OCI-LY3 (cell line): ENCODE data around the gene GPBAR1.

Experiments
- H2AFZ ChIP-seq: fragments of 200-600, 300-600 bp; shearing (Covaris generic); 2 replicates; pipeline ENCODE4 v1.6.0; 2014; ENCODE audit warnings: antibody characterized with exemption, low read depth, low read length
- H3K27ac ChIP-seq: fragments of 200-600, 300-600 bp; sonication (generic); 2 replicates; pipeline ENCODE4 v1.5.1; 2014; ENCODE audit warnings: mild to moderate bottlenecking, low read length, moderate library complexity, mixed read lengths
- H3K27me3 ChIP-seq: fragments of 200-600, 300-600 bp; sonication (generic); 2 replicates; pipeline ENCODE4 v1.6.1; 2014; ENCODE audit warnings: low read depth, low read length, mixed read lengths
- H3K36me3 ChIP-seq: fragments of 200-600, 300-600 bp; sonication (generic); replicated peaks from 2 replicates; pipeline ENCODE3; 2014; ENCODE audit warnings: low read depth, low read length, mixed read lengths
- H3K4me1 ChIP-seq: fragments of 300-600, 200-600 bp; sonication (generic); 2 replicates; pipeline ENCODE4 v1.6.1; 2014; ENCODE audit warnings: low read length, mixed read lengths
- H3K4me2 ChIP-seq: fragments of 200-600, 300-600 bp; sonication (generic); 2 replicates; pipeline ENCODE4 v1.6.1; 2014; ENCODE audit warnings: low read length, mixed read lengths
- H3K4me3 ChIP-seq: fragments of 300-600, 200-600 bp; sonication (generic); 2 replicates; pipeline ENCODE4 v1.5.1; 2014; ENCODE audit warnings: antibody characterized with exemption, mild to moderate bottlenecking, low read length, moderate library complexity
- H3K79me2 ChIP-seq: fragments of 300-600, 200-600 bp; shearing (Covaris generic); 2 replicates; pipeline ENCODE4 v1.6.1; 2014; ENCODE audit warnings: mild to moderate bottlenecking, low read length, mixed read lengths
- H3K9ac ChIP-seq: fragments of 300-600, 200-600 bp; shearing (Covaris generic); 2 replicates; pipeline ENCODE4 v1.6.0; 2014; ENCODE audit warnings: mild to moderate bottlenecking, low read length, moderate library complexity
- H3K9me3 ChIP-seq: fragments of 200-600, 300-600 bp; shearing (Covaris generic); 2 replicates; pipeline ENCODE4 v1.6.1; 2014; ENCODE audit warnings: low read length, mixed read lengths; ENCODE audit not compliant: insufficient read depth
- H4K20me1 ChIP-seq: fragments of 200-600, 300-600 bp; sonication (generic); 2 replicates; pipeline ENCODE4 v1.6.1; 2016; ENCODE audit warnings: low read length, mixed read lengths; ENCODE audit not compliant: insufficient read depth
- CTCF ChIP-seq: fragments of 200-600, 300-600 bp; sonication (generic); IDR thresholded peaks from 2 replicates; pipeline ENCODE4 v1.5.1; 2014; ENCODE audit warnings: antibody characterized with exemption, low read length, low read depth
- EZH2phosphoT487 ChIP-seq: fragments of 200-600 bp; shearing (Covaris generic); IDR thresholded peaks from 2 replicates; pipeline ENCODE4 v1.6.1; 2018; ENCODE audit warnings: antibody characterized with exemption, mixed run types, low read depth

GPBAR1 gene

GRCh38 chr2:218223046-218223445 is 37.8 kb upstream of the GPBAR1 start:
- no peaks in the 10 kb centered on the region for H3K9me3 ChIP-seq

GRCh38 chr2:218224186-218224585 is 36.6 kb upstream of the GPBAR1 start:
- TF ChIP-seq EZH2phosphoT487 (no peak), CTCF (no peak)
- no peaks in the 10 kb centered on the region for H3K9me3 ChIP-seq
- H2AFZ ChIP-seq: no peak overlapping the region
- peak overlapping the region; percentile 97 for H3K4me2 ChIP-seq
- H3K4me3 ChIP-seq: peak overlapping the region; percentile 97
- peaks cover 69% of the 10 kb centered on the region for H3K36me3 ChIP-seq
- H3K4me1 ChIP-seq: peaks cover 95% of the 10 kb centered on the region
- H3K9ac ChIP-seq: peak overlapping the region; percentile 76
- peaks cover 93% of the 10 kb centered on the region for H3K79me2 ChIP-seq
- peak overlapping the region; percentile 100 for H3K27ac ChIP-seq
- no peaks in the 10 kb centered on the region for H3K27me3 ChIP-seq
- H4K20me1 ChIP-seq: peaks cover 68% of the 10 kb centered on the region

More at GRCh38 chr2:218223046-218223445, 37.8 kb upstream of the GPBAR1 start:
- Histone ChIP-seq H3K79me2 (peaks cover 94% of the 10 kb centered on the region), H3K36me3 (peaks cover 67% of the 10 kb centered on the region), H3K4me3 (peak overlapping the region; percentile 97), H3K9ac (peak overlapping the region; percentile 76), H3K27me3 (no peaks in the 10 kb centered on the region), H2AFZ (no peak overlapping the region), H3K4me1 (peaks cover 90% of the 10 kb centered on the region), H3K4me2 (peak overlapping the region; percentile 97), H3K27ac (peak overlapping the region; percentile 100), H4K20me1 (peaks cover 68% of the 10 kb centered on the region)
- TF ChIP-seq CTCF (no peak), EZH2phosphoT487 (no peak)

GRCh38 chr2:218226903-218227302 is 33.9 kb upstream of the GPBAR1 start:
- H3K36me3 ChIP-seq: peaks cover 59% of the 10 kb centered on the region
- H3K4me1 ChIP-seq: peaks cover 92% of the 10 kb centered on the region
- peaks cover 52% of the 10 kb centered on the region for H4K20me1 ChIP-seq
- peak overlapping the region; percentile 33 for H3K4me2 ChIP-seq
- no peak overlapping the region for H2AFZ ChIP-seq
- H3K27me3 ChIP-seq: no peaks in the 10 kb centered on the region
- 0 out of 2 replicates have a peak overlapping the region, but pooled peaks have one; percentile 17 for H3K4me3 ChIP-seq
- H3K27ac ChIP-seq: peak overlapping the region; percentile 100
- H3K9ac ChIP-seq: no peak overlapping the region
- H3K9me3 ChIP-seq: no peaks in the 10 kb centered on the region
- peaks cover 88% of the 10 kb centered on the region for H3K79me2 ChIP-seq
- TF ChIP-seq EZH2phosphoT487: no peak
- TF ChIP-seq CTCF: no peak

GRCh38 chr2:218228366-218229090 is 32.3 kb upstream of the GPBAR1 start:
- peaks cover 45% of the 10 kb centered on the region for H4K20me1 ChIP-seq

More at GRCh38 chr2:218228366-218229090, 32.3 kb upstream of the GPBAR1 start:
- peaks cover 87% of the 10 kb centered on the region for H3K79me2 ChIP-seq
- H3K4me1 ChIP-seq: peaks cover 76% of the 10 kb centered on the region
- H3K27ac ChIP-seq: peak overlapping the region; percentile 100
- H3K9ac ChIP-seq: peak overlapping the region; percentile 70
- H3K36me3 ChIP-seq: peaks cover 67% of the 10 kb centered on the region
- peak overlapping the region; percentile 39 for H3K4me3 ChIP-seq
- no peak overlapping the region for H2AFZ ChIP-seq
- no peak for TF ChIP-seq CTCF
- TF ChIP-seq EZH2phosphoT487: no peak
- no peaks in the 10 kb centered on the region for H3K9me3 ChIP-seq
- peak overlapping the region; percentile 68 for H3K4me2 ChIP-seq
- no peaks in the 10 kb centered on the region for H3K27me3 ChIP-seq
